IgD-negative memory B cell (primary cell): Measurements from ENCODE around the gene ACSL1. TPM values are rescaled to one million over a fixed set of nuclear protein-coding genes. Genes with fewer than 3 reads are reported as not detected.
A peak's percentile ranks its signal among the peaks of the same experiment; 100 is the strongest.

ENCODE experiments used
- H3K27ac Mint-ChIP-seq, 3 donors: one replicate each; pipeline ENCODE4 v1.8.0; 2020 to 2022; ENCODE audit warnings: mild to moderate bottlenecking in 3 of 3, mixed read lengths in 3 of 3, moderate library complexity in 1 of 3
- H3K27me3 Mint-ChIP-seq: one replicate; pipeline ENCODE4 v1.8.0; 2021; ENCODE audit warnings: mixed read lengths
- H3K36me3 Mint-ChIP-seq: one replicate; pipeline ENCODE4 v1.8.0; 2020; ENCODE audit warnings: mild to moderate bottlenecking, mixed read lengths
- H3K4me1 Mint-ChIP-seq, 3 donors: one replicate each; pipeline ENCODE4 v1.8.0; 2020 to 2022; ENCODE audit warnings: mixed read lengths in 3 of 3, mild to moderate bottlenecking in 1 of 3
- H3K4me3 Mint-ChIP-seq, 4 donors: one replicate each; pipeline ENCODE4 v1.8.0; 2020 to 2022; ENCODE audit warnings: mild to moderate bottlenecking in 4 of 4, mixed read lengths in 4 of 4, moderate library complexity in 3 of 4
- H3K9me3 Mint-ChIP-seq, 3 donors: one replicate each; pipeline ENCODE4 v1.8.0; 2020 to 2021; ENCODE audit warnings: mixed read lengths in 3 of 3, mild to moderate bottlenecking in 1 of 3
- polyA plus RNA-seq: library from polyadenylated mRNA; unstranded; fragments of 300-500 nt; fragmentation: Illumina TruSeq; gene quantifications from one replicate; pipeline ENCODE4 v1.2.3, GENCODE V29; 2021

ACSL1 gene, protein sequence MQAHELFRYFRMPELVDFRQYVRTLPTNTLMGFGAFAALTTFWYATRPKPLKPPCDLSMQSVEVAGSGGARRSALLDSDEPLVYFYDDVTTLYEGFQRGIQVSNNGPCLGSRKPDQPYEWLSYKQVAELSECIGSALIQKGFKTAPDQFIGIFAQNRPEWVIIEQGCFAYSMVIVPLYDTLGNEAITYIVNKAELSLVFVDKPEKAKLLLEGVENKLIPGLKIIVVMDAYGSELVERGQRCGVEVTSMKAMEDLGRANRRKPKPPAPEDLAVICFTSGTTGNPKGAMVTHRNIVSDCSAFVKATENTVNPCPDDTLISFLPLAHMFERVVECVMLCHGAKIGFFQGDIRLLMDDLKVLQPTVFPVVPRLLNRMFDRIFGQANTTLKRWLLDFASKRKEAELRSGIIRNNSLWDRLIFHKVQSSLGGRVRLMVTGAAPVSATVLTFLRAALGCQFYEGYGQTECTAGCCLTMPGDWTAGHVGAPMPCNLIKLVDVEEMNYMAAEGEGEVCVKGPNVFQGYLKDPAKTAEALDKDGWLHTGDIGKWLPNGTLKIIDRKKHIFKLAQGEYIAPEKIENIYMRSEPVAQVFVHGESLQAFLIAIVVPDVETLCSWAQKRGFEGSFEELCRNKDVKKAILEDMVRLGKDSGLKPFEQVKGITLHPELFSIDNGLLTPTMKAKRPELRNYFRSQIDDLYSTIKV
- 9.2 TPM for polyA plus RNA-seq

DNA sequence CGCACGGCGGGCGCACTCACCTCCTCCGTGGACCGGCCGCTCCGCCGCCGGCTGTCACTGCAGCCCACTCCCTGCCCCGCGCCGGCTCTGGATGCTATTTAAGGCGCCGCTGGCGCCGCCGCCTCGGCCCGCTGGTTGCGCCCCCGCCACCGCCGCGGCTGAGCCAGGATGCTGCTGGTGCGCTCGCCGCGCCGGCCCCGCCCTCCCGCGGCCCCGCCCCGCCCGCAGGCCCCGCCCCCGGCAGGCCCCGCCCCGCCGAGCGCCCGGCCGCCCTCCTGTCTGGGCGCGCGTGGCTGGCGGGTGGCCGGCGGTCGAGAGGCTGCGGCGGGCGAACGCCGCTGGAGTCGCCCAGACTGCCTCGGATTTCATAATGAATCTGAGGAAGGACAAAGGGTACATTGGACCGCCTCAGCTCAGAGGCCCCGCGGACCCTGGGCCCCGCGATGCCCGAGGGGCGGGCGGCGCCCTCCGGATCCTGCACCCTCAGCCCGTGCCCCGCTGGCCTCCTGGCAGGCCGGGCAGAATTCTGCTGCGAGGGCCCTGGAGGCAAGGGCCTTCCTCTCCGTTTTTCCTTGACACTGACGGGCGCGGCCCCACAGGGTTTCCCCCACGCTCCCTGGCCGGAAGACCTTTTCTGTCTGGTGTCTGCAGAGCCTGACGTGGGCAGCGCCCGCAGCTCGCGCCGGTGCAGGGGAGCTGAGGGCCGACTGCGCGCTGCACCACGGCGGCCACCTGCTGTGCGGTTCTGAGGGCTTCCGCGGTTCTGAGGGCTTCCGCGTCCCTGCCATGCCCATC is at the start of gene ACSL1:
TSS of gene ACSL1 (minus strand) at position 73 of the 795 bp plus-strand sequence. CDS start 22,454 bp downstream, outside the sequence.
- Mint-ChIP-seq H3K27me3 (no peaks in the 10 kb centered on the region), H3K36me3 (no peaks in the 10 kb centered on the region), H3K4me3 (peak within 1 kb of the TSS; percentile 93 to 97 (median 96)), H3K9me3 (no peaks in the 10 kb centered on the region), H3K27ac (peak within 1 kb of the TSS; percentile 95 to 99 (median 95)), H3K4me1 (peaks cover 21 to 35% (median 35%) of the 10 kb centered on the region in 3 donors)

DNA sequence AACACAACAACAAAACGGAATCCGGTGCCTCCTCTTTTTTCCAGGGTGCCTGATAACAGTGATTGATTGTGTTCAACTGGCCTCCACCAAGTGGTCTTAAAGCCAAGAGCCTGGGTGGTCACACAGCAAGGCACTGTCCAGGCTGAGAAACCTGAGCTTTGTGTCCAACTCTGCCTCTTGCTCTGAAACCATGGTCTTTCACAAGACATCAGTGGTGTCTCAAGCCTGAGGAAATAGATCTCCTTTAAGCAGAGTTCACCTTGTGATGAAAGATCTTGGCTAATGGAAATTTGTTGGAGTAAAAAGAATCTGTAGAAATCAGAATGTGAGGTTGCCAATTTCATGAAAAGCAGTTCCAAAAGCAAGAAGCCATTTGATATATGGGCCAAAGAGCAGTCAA is 47.3 kb upstream of the ACSL1 start:
- Mint-ChIP-seq H3K4me3 (no peak overlapping the region), H3K36me3 (peaks cover 2% of the 10 kb centered on the region), H3K9me3 (no peaks in the 10 kb centered on the region), H3K4me1 (peaks cover 0 to 2% (median 0%) of the 10 kb centered on the region in 3 donors), H3K27me3 (peaks cover 5% of the 10 kb centered on the region), H3K27ac (no peak overlapping the region)

DNA sequence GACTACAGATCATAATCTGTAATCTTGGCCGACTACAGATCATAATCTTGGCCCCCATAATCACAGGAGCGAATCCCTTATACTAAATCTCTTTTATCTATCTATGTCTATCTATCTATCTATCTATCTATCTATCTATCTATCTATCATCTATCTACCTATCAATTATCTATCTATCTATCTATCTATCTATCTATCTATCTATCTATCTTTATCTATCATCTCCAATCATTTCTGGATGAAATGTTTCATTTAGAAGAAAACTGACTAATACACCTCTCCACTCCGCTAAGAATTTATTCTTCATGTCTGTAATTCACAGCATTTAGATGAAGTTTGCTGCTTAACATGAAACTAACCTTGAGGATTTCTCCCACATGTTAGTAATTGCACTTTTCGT is 45.0 kb upstream of the ACSL1 start:
- H3K27ac Mint-ChIP-seq: no peak overlapping the region
- peaks cover 2% of the 10 kb centered on the region for H3K36me3 Mint-ChIP-seq
- no peaks in the 10 kb centered on the region for H3K9me3 Mint-ChIP-seq
- H3K27me3 Mint-ChIP-seq: peaks cover 5% of the 10 kb centered on the region
- peaks cover 0 to 2% (median 0%) of the 10 kb centered on the region in 3 donors for H3K4me1 Mint-ChIP-seq
- no peak overlapping the region for H3K4me3 Mint-ChIP-seq

DNA sequence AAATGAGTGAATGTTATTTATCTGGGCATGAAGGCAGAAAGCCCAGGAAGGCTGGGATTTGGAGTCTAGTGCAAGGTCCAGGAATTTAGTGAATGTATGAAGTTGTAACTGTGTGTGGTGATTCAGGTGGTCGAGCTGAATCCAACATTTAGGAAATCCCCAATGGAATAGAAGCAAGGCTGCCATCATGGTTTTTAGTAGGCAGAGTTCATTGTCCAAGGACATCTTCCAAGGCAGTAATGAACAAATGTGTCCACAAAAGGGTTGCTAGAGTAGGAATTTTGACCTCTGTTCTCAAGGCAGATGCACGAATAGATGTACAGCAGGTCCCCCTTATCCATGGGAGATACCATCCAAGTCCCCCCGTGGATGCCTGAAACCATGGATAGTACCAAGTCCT is 42.9 kb upstream of the ACSL1 start:
- H3K9me3 Mint-ChIP-seq: no peaks in the 10 kb centered on the region
- no peaks in the 10 kb centered on the region for H3K4me1 Mint-ChIP-seq
- no peak overlapping the region for H3K4me3 Mint-ChIP-seq
- H3K36me3 Mint-ChIP-seq: peaks cover 2% of the 10 kb centered on the region
- peak overlapping the region in 1 of 3 donors; percentile 5 for H3K27ac Mint-ChIP-seq
- peaks cover 2% of the 10 kb centered on the region for H3K27me3 Mint-ChIP-seq

DNA sequence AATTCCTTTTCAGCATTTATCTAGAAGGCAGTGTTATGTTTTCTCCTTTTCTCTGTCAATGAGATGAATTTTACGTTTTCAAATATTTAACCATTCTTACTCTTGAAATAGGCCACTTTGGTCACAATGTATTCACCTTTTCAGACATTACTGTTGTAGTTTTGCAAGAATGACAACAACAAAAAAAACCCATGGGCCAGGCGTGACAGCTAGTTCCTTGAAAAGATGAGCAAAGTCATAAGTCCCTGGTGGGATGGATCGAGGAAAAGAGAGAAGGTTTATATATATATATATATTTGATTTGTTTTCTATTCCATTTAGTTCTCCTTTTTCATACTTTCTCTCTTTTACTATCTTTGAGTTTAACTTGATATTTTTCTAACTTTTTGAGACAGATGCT is 38.1 kb upstream of the ACSL1 start:
- peaks cover 11 to 19% (median 15%) of the 10 kb centered on the region in 3 donors for H3K4me1 Mint-ChIP-seq

DNA sequence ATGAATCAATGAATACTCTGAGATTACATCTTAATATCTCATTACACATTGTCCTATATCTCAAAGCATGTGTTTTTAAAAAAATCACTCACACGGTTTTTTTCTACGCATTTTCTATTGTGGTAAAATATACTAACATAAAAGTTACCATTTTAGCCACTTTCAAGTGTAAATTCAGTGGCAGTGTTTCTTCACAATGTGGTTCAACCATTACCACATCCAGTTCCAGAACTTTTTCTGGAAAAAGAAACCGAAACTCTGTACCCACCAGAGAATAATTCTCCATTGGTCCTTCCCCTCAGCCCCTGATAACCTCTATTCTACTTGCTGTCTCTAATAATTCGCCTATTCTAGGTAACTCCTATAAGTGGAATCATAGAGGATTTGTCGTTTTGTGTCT is 35.3 kb upstream of the ACSL1 start:
- Mint-ChIP-seq H3K4me3 (peak overlapping the region in 1 of 4 donors; percentile 56), H3K27ac (no peak overlapping the region), H3K36me3 (no peaks in the 10 kb centered on the region), H3K9me3 (no peaks in the 10 kb centered on the region), H3K27me3 (no peaks in the 10 kb centered on the region), H3K4me1 (peaks cover 17 to 28% (median 25%) of the 10 kb centered on the region in 3 donors)

More for the DNA sequence above, 38.1 kb upstream of the ACSL1 start:
- no peaks in the 10 kb centered on the region for H3K36me3 Mint-ChIP-seq
- H3K27me3 Mint-ChIP-seq: no peaks in the 10 kb centered on the region
- no peaks in the 10 kb centered on the region for H3K9me3 Mint-ChIP-seq
- no peak overlapping the region for H3K27ac Mint-ChIP-seq
- no peak overlapping the region for H3K4me3 Mint-ChIP-seq

DNA sequence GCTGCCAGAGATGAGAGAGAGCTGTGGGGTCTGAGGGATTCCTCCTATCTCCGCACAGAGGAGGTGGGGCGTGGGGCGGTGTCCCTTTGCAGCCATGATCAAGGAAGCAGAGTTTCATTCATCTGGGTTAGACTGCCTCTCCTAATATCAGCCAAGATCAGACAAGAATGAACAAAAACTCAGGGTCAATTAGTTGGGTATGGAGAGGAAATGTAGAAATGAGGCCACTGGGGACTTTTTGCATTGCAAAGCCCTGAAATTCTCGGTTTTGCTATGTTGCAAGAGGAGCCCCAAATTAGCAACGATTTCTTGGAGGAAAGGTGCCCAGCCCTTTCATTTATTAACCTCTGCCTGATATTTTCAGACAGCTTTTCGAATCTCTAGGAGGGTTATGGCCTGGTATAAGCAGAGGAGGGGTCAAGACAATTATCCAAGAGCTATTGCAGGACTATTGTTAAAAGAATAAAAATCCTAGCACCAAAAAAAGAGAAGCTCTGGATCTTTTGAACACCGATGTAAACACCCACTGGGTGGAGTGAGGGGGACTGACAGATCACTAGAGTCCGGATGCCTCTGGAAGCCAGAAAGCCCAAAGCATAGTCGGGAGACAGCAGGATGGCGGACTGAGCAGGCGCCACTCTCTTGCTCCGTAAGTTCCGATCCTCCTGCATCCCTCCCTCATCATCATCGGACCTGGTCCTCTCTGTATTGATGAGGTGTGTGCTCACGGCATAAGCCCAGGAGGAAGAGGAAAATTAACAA is 34.4 kb upstream of the ACSL1 start:
- H3K4me3 Mint-ChIP-seq: peak overlapping the region in 2 of 4 donors; percentile 56 to 73

DNA sequence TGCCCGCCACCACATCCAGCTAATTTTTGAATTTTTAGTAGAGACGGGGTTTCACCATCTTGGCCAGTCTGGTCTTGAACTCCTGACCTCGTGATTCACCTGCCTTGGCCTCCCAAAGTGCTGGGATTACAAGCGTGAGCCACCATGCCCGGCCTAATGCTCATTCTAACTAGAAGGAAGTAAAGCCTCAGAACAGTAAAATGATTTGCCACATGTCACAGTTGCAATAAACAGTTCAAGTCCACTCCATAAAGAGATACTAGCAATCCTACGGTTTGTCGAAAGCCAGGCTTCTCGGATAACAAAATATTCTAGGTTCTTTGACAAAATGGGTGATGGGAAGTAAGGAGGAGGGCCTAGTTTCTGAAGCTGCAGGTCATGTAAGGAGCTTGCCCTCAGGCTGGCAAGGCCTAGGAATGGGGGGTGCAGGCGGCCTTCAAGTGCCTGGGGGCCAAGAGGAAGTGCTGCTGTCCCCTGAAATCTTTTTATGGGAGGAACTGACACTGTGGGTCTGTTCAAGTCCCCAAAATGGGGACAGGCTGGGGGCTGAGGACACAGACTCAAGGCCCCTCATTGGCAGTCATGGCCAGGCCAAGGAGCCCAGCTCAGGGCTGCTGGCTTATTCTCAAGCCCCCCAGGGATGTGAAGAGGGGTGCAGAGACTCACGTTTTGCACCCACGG is 31.8 kb upstream of the ACSL1 start:
- H3K9me3 Mint-ChIP-seq: no peaks in the 10 kb centered on the region
- peak overlapping the region in 1 of 3 donors; percentile 53 for H3K27ac Mint-ChIP-seq
- no peaks in the 10 kb centered on the region for H3K36me3 Mint-ChIP-seq
- peaks cover 33 to 44% (median 40%) of the 10 kb centered on the region in 3 donors for H3K4me1 Mint-ChIP-seq
- H3K27me3 Mint-ChIP-seq: no peaks in the 10 kb centered on the region
- H3K4me3 Mint-ChIP-seq: no peak overlapping the region

More for the DNA sequence above, 34.4 kb upstream of the ACSL1 start:
- no peaks in the 10 kb centered on the region for H3K9me3 Mint-ChIP-seq
- H3K27ac Mint-ChIP-seq: no peak overlapping the region
- H3K27me3 Mint-ChIP-seq: no peaks in the 10 kb centered on the region
- peaks cover 21 to 33% (median 29%) of the 10 kb centered on the region in 3 donors for H3K4me1 Mint-ChIP-seq
- no peaks in the 10 kb centered on the region for H3K36me3 Mint-ChIP-seq

DNA sequence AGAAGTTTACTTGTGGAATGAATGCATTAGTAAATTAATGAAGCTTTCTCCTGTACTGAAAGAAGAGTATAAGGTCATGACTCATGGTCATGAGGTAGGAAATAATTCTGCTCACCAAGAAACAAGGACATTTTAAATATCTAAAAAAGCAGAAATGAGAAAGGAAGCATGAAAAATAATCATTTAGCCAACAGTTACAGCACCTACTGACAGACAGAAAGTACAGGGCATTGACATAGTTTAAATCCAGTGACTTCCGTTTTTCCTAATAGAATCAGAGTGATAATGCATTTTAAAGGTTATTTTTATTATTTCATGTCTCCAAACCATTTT is 30.5 kb upstream of the ACSL1 start:
- peak overlapping the region; percentile 3 to 67 (median 18) for H3K27ac Mint-ChIP-seq
- H3K4me1 Mint-ChIP-seq: peaks cover 31 to 42% (median 40%) of the 10 kb centered on the region in 3 donors
- peak overlapping the region in 3 of 4 donors; percentile 15 to 52 (median 22) for H3K4me3 Mint-ChIP-seq
- no peaks in the 10 kb centered on the region for H3K36me3 Mint-ChIP-seq
- H3K9me3 Mint-ChIP-seq: no peaks in the 10 kb centered on the region
- no peaks in the 10 kb centered on the region for H3K27me3 Mint-ChIP-seq

DNA sequence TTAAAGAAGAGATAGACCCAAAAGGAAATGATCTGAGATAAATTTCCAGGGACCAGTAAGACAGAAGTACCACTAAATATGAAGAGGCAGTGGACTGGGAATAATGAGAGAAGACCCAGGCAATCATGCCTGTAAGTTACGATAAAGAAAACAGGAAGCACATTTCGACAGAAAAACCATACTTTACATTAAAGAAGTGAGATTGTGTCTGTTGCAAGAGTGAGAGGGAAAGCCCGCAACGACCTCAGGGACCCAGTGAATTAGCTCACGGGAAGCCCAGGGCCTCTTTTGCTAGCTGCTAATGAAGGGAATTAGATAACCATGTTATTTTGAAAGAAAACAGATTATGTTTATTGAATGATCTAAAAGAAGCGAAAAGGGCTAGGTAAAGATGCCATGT is 28.9 kb upstream of the ACSL1 start:
- peak overlapping the region; percentile 25 to 89 (median 75) for H3K4me3 Mint-ChIP-seq
- no peaks in the 10 kb centered on the region for H3K9me3 Mint-ChIP-seq
- H3K4me1 Mint-ChIP-seq: peaks cover 23 to 31% (median 29%) of the 10 kb centered on the region in 3 donors
- no peaks in the 10 kb centered on the region for H3K27me3 Mint-ChIP-seq
- H3K27ac Mint-ChIP-seq: peak overlapping the region; percentile 25 to 93 (median 89)
- no peaks in the 10 kb centered on the region for H3K36me3 Mint-ChIP-seq

DNA sequence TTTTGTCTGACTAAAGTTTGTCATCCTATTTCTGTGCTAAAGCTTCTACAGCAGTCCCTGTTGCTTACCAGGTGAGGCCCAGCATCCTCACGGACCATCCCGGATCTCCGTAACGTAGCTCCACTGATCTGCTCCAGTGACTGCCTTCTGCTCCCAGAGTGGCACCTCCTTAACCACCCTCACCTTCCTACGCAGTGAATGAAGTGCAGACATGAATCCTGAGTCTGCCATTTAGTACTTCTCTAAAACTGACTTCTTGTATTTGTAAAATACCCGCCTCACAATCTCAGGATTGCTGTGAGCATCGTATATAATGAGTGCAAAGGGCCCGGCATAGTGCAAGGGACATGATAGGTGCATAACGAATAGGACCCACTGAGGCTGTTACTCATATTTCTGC is 27.7 kb upstream of the ACSL1 start:
- peak overlapping the region in 2 of 4 donors; percentile 23 to 38 for H3K4me3 Mint-ChIP-seq
- no peaks in the 10 kb centered on the region for H3K9me3 Mint-ChIP-seq
- peak overlapping the region in 1 of 3 donors; percentile 90 for H3K27ac Mint-ChIP-seq
- no peaks in the 10 kb centered on the region for H3K27me3 Mint-ChIP-seq
- H3K4me1 Mint-ChIP-seq: peaks cover 24 to 32% (median 25%) of the 10 kb centered on the region in 3 donors
- no peaks in the 10 kb centered on the region for H3K36me3 Mint-ChIP-seq

DNA sequence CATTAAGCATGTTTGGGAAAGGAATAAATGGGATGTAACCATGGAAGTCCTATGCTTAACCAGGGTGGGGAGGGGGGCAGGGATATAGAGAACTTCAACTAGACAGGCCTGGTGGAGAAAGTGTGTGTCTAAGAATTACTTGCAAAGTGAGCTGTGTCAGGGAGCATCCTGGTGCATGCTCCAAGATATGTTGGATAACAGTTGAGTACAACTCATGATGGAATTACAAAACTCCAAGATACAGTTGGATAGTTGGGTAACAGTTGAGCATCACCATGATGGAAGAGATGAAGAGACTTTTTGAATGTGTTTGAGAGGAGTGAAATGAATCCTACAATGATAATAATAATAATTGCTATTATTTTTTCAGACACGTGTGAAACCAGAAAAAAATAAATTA is 26.1 kb upstream of the ACSL1 start:
- Mint-ChIP-seq H3K36me3 (no peaks in the 10 kb centered on the region), H3K9me3 (no peaks in the 10 kb centered on the region), H3K27ac (no peak overlapping the region), H3K27me3 (no peaks in the 10 kb centered on the region), H3K4me1 (peaks cover 22 to 29% (median 29%) of the 10 kb centered on the region in 3 donors), H3K4me3 (no peak overlapping the region)

DNA sequence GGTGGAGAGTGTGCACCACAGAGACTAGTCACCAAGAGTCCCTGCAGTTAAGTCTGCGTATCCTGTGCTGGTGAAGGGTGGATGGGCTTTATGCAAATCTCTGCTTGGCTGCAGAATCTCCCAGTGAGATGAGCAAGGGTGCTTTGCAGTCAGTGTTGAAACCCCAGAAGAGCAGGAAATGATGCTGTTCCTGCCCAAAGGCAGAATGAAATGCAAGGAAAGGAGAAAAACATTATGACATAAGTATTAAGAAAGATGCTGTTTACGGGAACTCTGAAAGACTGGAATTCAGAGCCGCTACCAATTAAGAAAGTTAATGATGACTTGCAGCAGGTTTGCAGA is 25.4 kb upstream of the ACSL1 start:
- H3K36me3 Mint-ChIP-seq: no peaks in the 10 kb centered on the region
- no peak overlapping the region for H3K4me3 Mint-ChIP-seq
- no peaks in the 10 kb centered on the region for H3K9me3 Mint-ChIP-seq
- H3K27ac Mint-ChIP-seq: no peak overlapping the region
- H3K4me1 Mint-ChIP-seq: peaks cover 16 to 25% (median 25%) of the 10 kb centered on the region in 3 donors
- no peaks in the 10 kb centered on the region for H3K27me3 Mint-ChIP-seq
